ENCODE results near the gene SEMA5B.

Gene SEMA5B

DNA sequence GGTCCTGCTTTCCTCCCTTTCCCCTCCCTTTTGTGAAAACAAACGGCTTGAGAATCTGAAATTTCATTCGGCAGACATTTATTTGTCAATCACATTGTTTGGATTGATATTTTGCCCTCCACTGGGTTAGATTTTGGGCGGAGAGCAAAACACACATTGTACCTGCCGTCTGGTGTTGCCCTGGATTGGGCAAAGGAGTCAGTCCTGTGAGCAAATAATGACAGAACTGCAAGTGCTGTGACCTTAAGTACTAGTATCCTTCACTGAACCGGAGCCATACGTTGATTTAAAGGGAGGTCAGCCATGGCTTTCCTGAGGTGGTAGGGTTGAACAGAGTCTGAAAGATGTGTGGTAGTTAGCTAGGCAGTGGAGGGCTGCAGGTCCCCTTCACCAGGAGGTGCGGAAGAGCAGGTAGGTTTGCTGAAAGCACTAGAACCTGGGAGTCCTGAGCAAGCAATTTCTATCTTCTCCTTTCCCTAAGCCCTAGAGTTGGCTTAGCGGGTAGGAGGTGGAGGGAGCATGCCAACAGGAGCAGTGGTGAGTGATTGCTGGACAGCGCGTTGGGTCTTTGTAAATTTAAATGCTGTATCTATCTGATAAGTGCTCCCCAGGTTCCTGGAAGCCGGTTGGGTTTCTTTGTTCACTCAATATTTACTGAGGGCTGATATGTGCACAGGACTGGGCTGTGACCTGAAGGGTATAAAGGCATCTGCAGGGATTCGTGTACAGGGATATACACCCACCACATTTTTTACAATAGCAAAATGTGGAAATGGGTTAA, 41.2 kb upstream of the SEMA5B start:
- peaks cover 23% of the 10 kb centered on the region for H3K27me3 ChIP-seq
- TF ChIP-seq CTCF (IDR thresholded peaks at IDR 0.05) = no peak
- H3K4me3 ChIP-seq (ENCODE audit: low read depth in 1 of 2, low read length in 1 of 2) = no peak overlapping the region
- peaks cover 19 to 27% of the 10 kb centered on the region in 2 experiments for H3K4me1 ChIP-seq (ENCODE audit: control insufficient read depth in 1 of 2, insufficient read depth in 1 of 2, low read depth in 1 of 2, low read length in 1 of 2)
- H3K9me3 ChIP-seq = no peaks in the 10 kb centered on the region
- no peak overlapping the region for H3K27ac ChIP-seq
- no peaks in the 10 kb centered on the region for H3K36me3 ChIP-seq

GRCh38 chr3:123067689-123068600, 40.4 kb upstream of the SEMA5B start:
- H3K27ac ChIP-seq = no peak overlapping the region

GRCh38 chr3:123066896-123067688, 39.5 kb upstream of the SEMA5B start, which contains the start of gene PDIA5:
PDIA5 (plus strand) TSS chr3:123067025; CDS start chr3:123067165, 140 bp downstream.
- H3K27ac ChIP-seq = no peak within 1 kb of the TSS
- H3K36me3 ChIP-seq = no peaks in the 10 kb centered on the region
- no peaks in the 10 kb centered on the region for H3K9me3 ChIP-seq
- peaks cover 23% of the 10 kb centered on the region for H3K27me3 ChIP-seq
- H3K4me3 ChIP-seq (ENCODE audit: low read depth in 1 of 2, low read length in 1 of 2) = peak within 1 kb of the TSS; percentile 38 to 61
- TF ChIP-seq CTCF (IDR thresholded peaks at IDR 0.05) = no peak
- H3K4me1 ChIP-seq (ENCODE audit: control insufficient read depth in 1 of 2, insufficient read depth in 1 of 2, low read depth in 1 of 2, low read length in 1 of 2) = peaks cover 13 to 21% of the 10 kb centered on the region in 2 experiments

More at GRCh38 chr3:123067689-123068600, 40.4 kb upstream of the SEMA5B start:
- TF ChIP-seq CTCF (IDR thresholded peaks at IDR 0.05) = no peak
- H3K9me3 ChIP-seq = no peaks in the 10 kb centered on the region
- peaks cover 23% of the 10 kb centered on the region for H3K27me3 ChIP-seq
- peak overlapping the region; percentile 38 to 61 for H3K4me3 ChIP-seq (ENCODE audit: low read depth in 1 of 2, low read length in 1 of 2)
- H3K36me3 ChIP-seq = no peaks in the 10 kb centered on the region
- peaks cover 19 to 27% of the 10 kb centered on the region in 2 experiments for H3K4me1 ChIP-seq (ENCODE audit: control insufficient read depth in 1 of 2, insufficient read depth in 1 of 2, low read depth in 1 of 2, low read length in 1 of 2)

GRCh38 chr3:123066599-123066895, 39.0 kb upstream of the SEMA5B start:
- H3K4me3 ChIP-seq (ENCODE audit: low read depth in 1 of 2, low read length in 1 of 2) = peak overlapping the region; percentile 38 to 61
- H3K36me3 ChIP-seq = no peaks in the 10 kb centered on the region
- H3K27ac ChIP-seq = no peak overlapping the region
- peaks cover 23% of the 10 kb centered on the region for H3K27me3 ChIP-seq
- H3K4me1 ChIP-seq (ENCODE audit: control insufficient read depth in 1 of 2, insufficient read depth in 1 of 2, low read depth in 1 of 2, low read length in 1 of 2) = peaks cover 12 to 15% of the 10 kb centered on the region in 2 experiments
- no peak for TF ChIP-seq CTCF (IDR thresholded peaks at IDR 0.05)
- H3K9me3 ChIP-seq = no peaks in the 10 kb centered on the region

- Histone ChIP-seq H3K27ac (no peak overlapping the region), H3K4me1 (ENCODE audit: control insufficient read depth in 1 of 2, insufficient read depth in 1 of 2, low read depth in 1 of 2, low read length in 1 of 2) (peaks cover 12 to 15% of the 10 kb centered on the region in 2 experiments), H3K27me3 (peaks cover 25% of the 10 kb centered on the region), H3K36me3 (no peaks in the 10 kb centered on the region), H3K9me3 (no peaks in the 10 kb centered on the region), H3K4me3 (ENCODE audit: low read depth in 1 of 2, low read length in 1 of 2) (no peak overlapping the region)
- no peak for TF ChIP-seq CTCF (IDR thresholded peaks at IDR 0.05)
Measured at GRCh38 chr3:123064914-123065313, 37.4 kb upstream of the SEMA5B start.

Data from neutrophil (primary cell).